ENCODE results near the gene MACROH2A2.

- no peak for TF ChIP-seq ZNF592 (IDR thresholded peaks at IDR 0.05)
- no peak for TF ChIP-seq SREBF2 (IDR thresholded peaks at IDR 0.05; ENCODE audit: low read length)
- TF ChIP-seq KDM1A (IDR thresholded peaks at IDR 0.05; ENCODE audit: borderline replicate concordance), result no peak
- TF ChIP-seq EP300 (IDR thresholded peaks at IDR 0.05; ENCODE audit: borderline replicate concordance in 1 of 2, control insufficient read depth in 1 of 2, low read depth in 2 of 2, low read length in 2 of 2), result no peak
- TF ChIP-seq ATF3 (IDR thresholded peaks at IDR 0.05; ENCODE audit: borderline replicate concordance, extremely low read depth, low read depth, low read length), result no peak
These were observed 10.9 kb downstream of the MACROH2A2 start for GRCh38 chr10:70063418-70064098.

Measured in GM12878 (cell line).